B cell (primary cell): ENCODE measurements around the gene MBTD1.

Experiments used
- CTCF ChIP-seq: fragments of 200-600 bp; IDR thresholded peaks from one replicate; pipeline ENCODE4 v1.8.0; 2022; ENCODE audit warnings: antibody characterized with exemption, mild to moderate bottlenecking
- EZH2 ChIP-seq: IDR thresholded peaks from 2 replicates; pipeline ENCODE4 v1.6.1; 2012; ENCODE audit warnings: borderline replicate concordance, low read depth, mild to moderate bottlenecking, moderate library complexity, low read length; ENCODE audit not compliant: insufficient read depth, poor library complexity, severe bottlenecking

GRCh38 chr17:51164911-51165679, 94.8 kb downstream of the MBTD1 start:
- TF ChIP-seq CTCF (no peak), EZH2 (no peak)
